GM12878 (cell line): ENCODE data around the gene CNTN6. TPM values are rescaled to one million over a fixed set of nuclear protein-coding genes. Genes with fewer than 3 reads are reported as not detected.

Experiments used
- ATAC-seq: fragments of 200-7000 bp; cut with Tn5 transposase; 3 replicates; pipeline ENCODE4 v1.9.1; 2020; ENCODE audit warnings: mild to moderate bottlenecking, moderate library complexity
- BruUV-seq: library from RNA; stranded (reverse); fragments of 400-500 nt; replicated peaks from 2 replicates; lab custom pipeline; 2021; lab: Mats Ljungman, UMichigan
- CTCF ChIA-PET: fragments of 300-600 bp; sonication (Branson Sonifier 250); formaldehyde crosslinking; extraction: SDS; loops from one replicate; lab custom pipeline; 2021; ENCODE audit warnings: inconsistent platforms; lab: Yijun Ruan, JAX
- POLR2A ChIA-PET: fragments of 350-600 bp; formaldehyde crosslinking; extraction: SDS; loops from one replicate; lab custom pipeline; 2021; ENCODE audit warnings: inconsistent platforms; lab: Charles Lee
- RAD21 ChIA-PET: fragments of 300-600 bp; sonication (Branson Sonifier 250); formaldehyde crosslinking; loops from one replicate; lab custom pipeline; 2023; ENCODE audit warnings: antibody characterized with exemption; ENCODE audit not compliant: unreplicated experiment; lab: Charles Lee
- SMC1A ChIA-PET: fragments of 300-600 bp; sonication (Branson Sonifier 250); formaldehyde crosslinking; loops from one replicate; lab custom pipeline; 2023; ENCODE audit not compliant: unreplicated experiment, uncharacterized antibody; lab: Charles Lee
- DNase-seq: peaks from one replicate; pipeline ENCODE4 v3.0.0-alpha.2; 2011; ENCODE audit warnings: low read depth, low spot score
- FAIRE-seq: peaks from 3 replicates; lab custom pipeline; 2011; peaks lifted over from hg19 to GRCh38; lab: Jason Lieb, UNC
- H2AFZ ChIP-seq: 2 replicates; pipeline ENCODE4 v1.6.0; 2011; ENCODE audit warnings: low read depth, low read length, control low read depth; ENCODE audit not compliant: control insufficient read depth
- H3K27ac ChIP-seq: 2 replicates; pipeline ENCODE4 v1.5.1; 2011; ENCODE audit warnings: control low read depth; ENCODE audit not compliant: control insufficient read depth, insufficient read depth
- H3K27me3 ChIP-seq, 2 experiments: replicated peaks in 1 of 2; 2 replicates each; pipeline versions ENCODE4 v1.6.0 to v1.6.1; 2011; ENCODE audit warnings: low read length in 1 of 2; ENCODE audit not compliant: control insufficient read depth in 2 of 2, insufficient read depth in 2 of 2
- H3K36me3 ChIP-seq, 2 experiments: 2 replicates each; pipeline ENCODE4 v1.5.1; 2011; ENCODE audit warnings: low read length in 1 of 2; ENCODE audit not compliant: control insufficient read depth in 2 of 2, insufficient read depth in 2 of 2
- H3K4me1 ChIP-seq: 2 replicates; pipeline ENCODE4 v1.6.1; 2011; ENCODE audit warnings: mild to moderate bottlenecking, low read length, moderate library complexity, mixed read lengths; ENCODE audit not compliant: control insufficient read depth, insufficient read depth
- H3K4me2 ChIP-seq: 2 replicates; pipeline ENCODE4 v1.6.0; 2011; ENCODE audit warnings: control low read depth; ENCODE audit not compliant: control insufficient read depth, insufficient read depth
- H3K4me3 ChIP-seq: fragments of 200-600 bp; sonication (generic); 2 replicates; pipeline ENCODE4 v1.5.1; 2016
- H3K79me2 ChIP-seq: 2 replicates; pipeline ENCODE4 v1.6.0; 2011; ENCODE audit warnings: low read length; ENCODE audit not compliant: control insufficient read depth, insufficient read depth
- H3K9ac ChIP-seq: 2 replicates; pipeline ENCODE4 v1.8.0; 2011; ENCODE audit warnings: low read length, control low read depth, mixed read lengths; ENCODE audit not compliant: control insufficient read depth, insufficient read depth
- H3K9me3 ChIP-seq: replicated peaks from 3 replicates; pipeline ENCODE4 v1.5.1; 2011; ENCODE audit warnings: mild to moderate bottlenecking, low read length; ENCODE audit not compliant: control insufficient read depth, insufficient read depth
- H4K20me1 ChIP-seq: 2 replicates; pipeline ENCODE4 v1.6.0; 2011; ENCODE audit not compliant: control insufficient read depth, insufficient read depth
- ASH2L ChIP-seq: fragments of 300-600, 200-600 bp; sonication (generic); IDR thresholded peaks from 2 replicates; pipeline ENCODE4 v1.6.1; 2017; ENCODE audit warnings: low read depth, mild to moderate bottlenecking, borderline replicate concordance
- HSF1 ChIP-seq: fragments of 150-350 bp; IDR thresholded peaks from 2 replicates; pipeline ENCODE4 v1.6.1; 2014; ENCODE audit warnings: mild to moderate bottlenecking, low read depth, low read length
- IRF3 ChIP-seq: fragments of 450-650 bp; IDR thresholded peaks from 2 replicates; pipeline ENCODE4 v1.6.1; 2014; ENCODE audit warnings: mild to moderate bottlenecking
- MYC ChIP-seq: IDR thresholded peaks from 2 replicates; pipeline ENCODE4 v1.6.1; 2011; ENCODE audit warnings: mild to moderate bottlenecking, low read length, moderate library complexity, inconsistent platforms; ENCODE audit not compliant: insufficient read depth, insufficient replicate concordance, insufficient read length, severe bottlenecking
- TCF12 ChIP-seq: IDR thresholded peaks from 2 replicates; pipeline ENCODE4 v1.6.1; 2011; ENCODE audit warnings: low read depth, mild to moderate bottlenecking, low read length
- TCF3 ChIP-seq: IDR thresholded peaks from 2 replicates; pipeline ENCODE4 v1.6.1; 2012; ENCODE audit warnings: low read depth, mild to moderate bottlenecking, low read length, borderline replicate concordance; ENCODE audit not compliant: insufficient read depth
- WGBS: methylation state at CpG from one replicate; pipeline ENCODE4 v1.1.6; 2016; ENCODE audit warnings: low lambda C conversion rate; ENCODE audit not compliant: insufficient replicate concordance, insufficient coverage; ENCODE audit errors: missing lambda C conversion rate; 5-methylcytosine and 5-hydroxymethylcytosine counted together
- in situ Hi-C: fragments of 300-500 bp; cut with MboI; formaldehyde crosslinking; loops from 9 replicates; pipeline ENCODE4 v1.14.3; 2018; ENCODE audit warnings: mixed read lengths
- intact Hi-C: fragments of 100-400 bp; cut with micrococcal nuclease; formaldehyde crosslinking; loops from one replicate; pipeline ENCODE4 v1.14.2; 2022; ENCODE audit not compliant: unreplicated experiment
- polyA plus RNA-seq, 11 experiments: library from polyadenylated mRNA; depleted of rRNA in 4 of 11; unstranded in 6 of 11; stranded (reverse) in 5 of 11; fragments of >200 nt; fragmentation: Nextera tagmentation in 4 of 11; fragmentation: Illumina TruSeq in 1 of 11; extraction: Ambion mirVana in 4 of 11; extraction: Trizol in 1 of 11; gene quantifications; 1 replicate in 1 of 11; 2 replicates in 10 of 11; pipeline versions ENCODE4 v1.2.1 to v1.2.3, GENCODE V29; 2011 to 2016; ENCODE audit warnings: inconsistent platforms in 2 of 11, missing spikeins in 2 of 11, low read depth in 1 of 11
- total RNA-seq, 4 experiments: library from RNA; depleted of rRNA in 3 of 4; stranded (reverse); fragments of >200 nt in 3 of 4; fragmentation: Illumina TruSeq in 1 of 4; extraction: Trizol in 1 of 4; gene quantifications; 2 replicates each; pipeline versions ENCODE4 v1.2.1 to v1.2.3, GENCODE V29; 2013 to 2021

The CNTN6 gene
- total and polyA plus RNA-seq, 10 of the 15 experiments (the other 5 are each of a cell fraction or from before 2014, with no cell fraction given), result not detected

GRCh38 chr3:1093217-1093616 lies 393 bp downstream of the CNTN6 start:
- SMC1A ChIA-PET, result interaction anchor here (0.7 kb wide), 1 partner anchor 451 kb away, joined by 3 read pairs; no protein-coding TSS in a partner anchor
- no peak overlapping the region for H3K4me2 ChIP-seq
- no peaks in the 10 kb centered on the region for H3K4me1 ChIP-seq
- H3K36me3 ChIP-seq, result no peaks in the 10 kb centered on the region
- H4K20me1 ChIP-seq, result no peaks in the 10 kb centered on the region
- POLR2A ChIA-PET, result no interaction called here
- DNase-seq, result no peak
- no peak overlapping the region for H3K4me3 ChIP-seq
- no peak overlapping the region for H2AFZ ChIP-seq
- FAIRE-seq, result no peak
- H3K79me2 ChIP-seq, result no peaks in the 10 kb centered on the region
- in situ Hi-C loops (loop anchor here (25.0 kb wide), 1 partner anchor 1919 kb away; no protein-coding TSS in a partner anchor), intact Hi-C loops (no loop called here)
- BruUV-seq, result no TSS peak
- no peak for TF ChIP-seq ASH2L
- no peak for TF ChIP-seq TCF3
- TF ChIP-seq TCF12, result no peak
- TF ChIP-seq MYC, result no peak
- no peak for TF ChIP-seq IRF3
- TF ChIP-seq HSF1, result no peak
- no peaks in the 10 kb centered on the region for H3K9me3 ChIP-seq
- RAD21 ChIA-PET, result no interaction called here
- CTCF ChIA-PET, result no interaction called here
- H3K27ac ChIP-seq, result no peak overlapping the region
- H3K27me3 ChIP-seq, result no peaks in the 10 kb centered on the region
- 29% methylated on average over 6 of the region's 6 CpGs for WGBS
- ATAC-seq, result no peak
- no peak overlapping the region for H3K9ac ChIP-seq
